ENCODE measurements around the gene SIPA1L3. TPM values are rescaled to one million over a fixed set of nuclear protein-coding genes. Genes with fewer than 3 reads are reported as not detected.

The SIPA1L3 gene
- total RNA-seq, 2 donors from 2014 or later = 42.8 to 48.2 TPM

DNA sequence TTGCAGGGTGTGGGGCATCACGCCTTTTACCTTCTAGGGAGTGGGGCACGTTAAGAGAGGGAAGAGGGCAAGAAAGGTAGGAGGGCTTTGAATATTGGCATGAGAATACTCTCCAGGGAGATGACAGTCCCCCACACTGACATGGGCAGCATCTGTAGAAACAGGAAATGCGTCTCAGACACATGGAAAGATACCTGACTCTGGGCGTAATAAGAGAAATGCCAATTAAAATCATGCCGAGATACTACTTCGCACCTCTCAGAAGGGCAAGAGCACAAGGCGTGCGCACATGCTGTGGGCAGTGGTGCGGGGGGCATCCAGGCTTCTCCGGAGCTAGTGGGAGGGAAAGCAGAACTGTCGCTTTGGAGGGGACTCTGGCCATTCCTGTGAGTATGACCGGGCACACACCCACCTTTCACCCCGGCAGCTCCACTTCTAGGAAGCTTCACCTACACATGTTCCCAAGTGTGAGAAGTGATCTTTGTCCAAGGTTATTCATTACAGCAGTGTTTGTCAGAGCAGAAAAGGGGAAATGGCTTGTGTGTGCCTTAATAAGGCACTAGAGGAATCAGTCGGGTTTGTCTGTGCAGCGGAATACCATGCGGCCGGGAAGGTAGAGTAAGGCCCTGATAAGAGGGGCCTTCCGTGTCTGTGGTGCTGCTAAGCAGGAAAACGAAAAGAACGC, 99.5 kb downstream of the SIPA1L3 start:
- Mint-ChIP-seq H3K27me3 (ENCODE audit: insufficient read depth) (no peaks in the 10 kb centered on the region), H3K36me3 (ENCODE audit: low read depth) (no peaks in the 10 kb centered on the region), H3K4me1 (peaks cover 5% of the 10 kb centered on the region), H3K9me3 (no peaks in the 10 kb centered on the region), H3K27ac (peak overlapping the region; percentile 41), H3K4me3 (no peak overlapping the region)
- no peak overlapping the region for H3K27ac ChIP-seq (ENCODE audit: low read depth, low read length)
- no peaks in the 10 kb centered on the region for H3K9me3 ChIP-seq (ENCODE audit: control insufficient read depth, low read length)
- H3K36me3 ChIP-seq (ENCODE audit: control insufficient read depth, insufficient read depth, low read length) = no peaks in the 10 kb centered on the region
- no peak for TF ChIP-seq CTCF (conservative IDR thresholded peaks at IDR 0.05)
- no peak overlapping the region for H3K4me3 ChIP-seq (ENCODE audit: low read length)
- 93 to 95% methylated on average over 17 to 20 of the region's 20 CpGs for WGBS, 2 experiments (ENCODE audit: insufficient coverage in 1 of 2, insufficient read length in 1 of 2)
- no peak overlapping the region for H3K9ac ChIP-seq (ENCODE audit: extremely low read depth, low read length, poor library complexity, severe bottlenecking)
- no peaks in the 10 kb centered on the region for H3K27me3 ChIP-seq (ENCODE audit: control insufficient read depth, insufficient read depth, low read length, poor library complexity, severe bottlenecking)
- DNase-seq = no peak
- H3K4me1 ChIP-seq (ENCODE audit: control insufficient read depth, insufficient read depth, low read length) = peaks cover 2% of the 10 kb centered on the region

DNA sequence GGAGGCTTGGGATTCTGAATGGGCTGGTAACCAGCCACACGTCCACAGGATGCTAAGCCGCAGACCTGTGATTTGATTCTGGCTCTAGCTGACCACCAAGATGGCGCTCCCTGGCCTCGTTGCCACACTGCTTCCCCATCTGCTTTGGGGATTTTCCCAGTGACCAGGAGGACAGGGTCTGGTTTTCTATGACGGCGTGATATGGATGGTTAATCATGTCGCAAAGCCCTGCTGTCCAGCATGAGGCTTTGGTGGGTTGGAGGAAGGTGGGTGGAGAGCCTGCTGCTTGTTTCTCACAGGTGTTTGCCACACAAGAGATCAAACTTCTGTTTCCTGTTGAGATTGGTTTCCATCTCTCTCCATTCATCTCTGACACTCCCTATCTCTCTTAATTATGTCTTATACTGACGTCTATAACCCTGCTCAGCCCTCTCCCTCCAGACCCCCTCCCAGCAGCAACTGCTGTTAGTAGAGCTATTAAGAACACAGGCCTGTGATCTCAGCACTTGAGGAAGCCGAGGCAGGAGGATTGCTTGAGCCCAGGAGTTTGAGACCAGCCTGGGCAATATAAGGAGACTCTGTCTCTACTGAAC, 102.7 kb downstream of the SIPA1L3 start:
- Mint-ChIP-seq H3K36me3 (ENCODE audit: low read depth) (peaks cover 2% of the 10 kb centered on the region), H3K4me3 (no peak overlapping the region), H3K4me1 (peaks cover 15% of the 10 kb centered on the region), H3K27ac (peak overlapping the region; percentile 26), H3K27me3 (ENCODE audit: insufficient read depth) (no peaks in the 10 kb centered on the region), H3K9me3 (no peaks in the 10 kb centered on the region)
- H3K9ac ChIP-seq (ENCODE audit: extremely low read depth, low read length, poor library complexity, severe bottlenecking) = no peak overlapping the region
- no peaks in the 10 kb centered on the region for H3K9me3 ChIP-seq (ENCODE audit: control insufficient read depth, low read length)
- WGBS, 2 experiments (ENCODE audit: insufficient coverage in 1 of 2, insufficient read length in 1 of 2) = 91 to 100% methylated on average over 7 to 9 of the region's 9 CpGs
- H3K4me1 ChIP-seq (ENCODE audit: control insufficient read depth, insufficient read depth, low read length) = no peaks in the 10 kb centered on the region
- no peak overlapping the region for H3K4me3 ChIP-seq (ENCODE audit: low read length)
- no peaks in the 10 kb centered on the region for H3K36me3 ChIP-seq (ENCODE audit: control insufficient read depth, insufficient read depth, low read length)
- no peaks in the 10 kb centered on the region for H3K27me3 ChIP-seq (ENCODE audit: control insufficient read depth, insufficient read depth, low read length, poor library complexity, severe bottlenecking)
- no peak for DNase-seq
- no peak overlapping the region for H3K27ac ChIP-seq (ENCODE audit: low read depth, low read length)
- no peak for TF ChIP-seq CTCF (conservative IDR thresholded peaks at IDR 0.05)

DNA sequence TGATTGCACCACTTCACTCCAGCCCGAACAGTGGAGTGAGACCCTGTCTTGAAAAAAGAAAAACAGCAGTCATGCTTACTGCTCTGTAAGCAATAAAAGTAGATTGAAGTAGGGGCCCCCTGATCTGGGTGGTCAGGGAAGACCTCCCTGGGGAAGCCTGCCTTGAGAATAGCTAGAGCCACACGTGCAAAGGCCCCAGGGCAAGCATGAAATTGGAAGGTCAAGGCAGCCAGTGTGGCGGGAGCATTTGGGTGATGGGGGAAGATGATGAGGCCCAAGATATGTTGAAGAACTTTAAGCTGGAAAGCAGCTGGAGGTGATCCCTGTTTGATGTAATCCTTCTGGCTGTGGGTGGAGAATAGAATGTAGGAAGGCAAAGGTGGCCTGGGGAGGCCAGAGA, 104.4 kb downstream of the SIPA1L3 start:
- Mint-ChIP-seq H3K9me3 (no peaks in the 10 kb centered on the region), H3K27me3 (ENCODE audit: insufficient read depth) (no peaks in the 10 kb centered on the region), H3K27ac (peak overlapping the region; percentile 54), H3K4me3 (no peak overlapping the region), H3K36me3 (ENCODE audit: low read depth) (peaks cover 2% of the 10 kb centered on the region), H3K4me1 (peaks cover 11% of the 10 kb centered on the region)
- Histone ChIP-seq H3K36me3 (ENCODE audit: control insufficient read depth, insufficient read depth, low read length) (no peaks in the 10 kb centered on the region), H3K9ac (ENCODE audit: extremely low read depth, low read length, poor library complexity, severe bottlenecking) (no peak overlapping the region), H3K27ac (ENCODE audit: low read depth, low read length) (no peak overlapping the region), H3K4me3 (ENCODE audit: low read length) (no peak overlapping the region), H3K9me3 (ENCODE audit: control insufficient read depth, low read length) (no peaks in the 10 kb centered on the region), H3K4me1 (ENCODE audit: control insufficient read depth, insufficient read depth, low read length) (no peaks in the 10 kb centered on the region), H3K27me3 (ENCODE audit: control insufficient read depth, insufficient read depth, low read length, poor library complexity, severe bottlenecking) (no peaks in the 10 kb centered on the region)
- no peak for DNase-seq
- WGBS, 2 experiments (ENCODE audit: insufficient coverage in 1 of 2, insufficient read length in 1 of 2) = 92% methylated on average over 2 to 3 of the region's 3 CpGs
- TF ChIP-seq CTCF (conservative IDR thresholded peaks at IDR 0.05) = no peak
